Activated naive CD4-positive, alpha-beta T cell treated with anti-CD3 and anti-CD28 coated beads for 36 hours (primary cell): ENCODE measurements around the gene PPAT. TPM values are rescaled to one million over a fixed set of nuclear protein-coding genes. Genes with fewer than 3 reads are reported as not detected.
A peak's percentile ranks its signal among the peaks of the same experiment; 100 is the strongest.
"Not testable (repeated sequence)": the region's sequence is repeated elsewhere in the genome, so short reads cannot be mapped to it uniquely, and the experiment has no call there.

Experiments
- CTCF ChIA-PET: fragments of 350-600 bp; sonication (Branson Sonifier 250); formaldehyde crosslinking; loops from one replicate; lab custom pipeline; 2021; ENCODE audit warnings: antibody characterized with exemption; lab: Charles Lee
- DNase-seq: peaks from one replicate; pipeline ENCODE4 v3.0.0-alpha.2; 2020
- H3K27ac Mint-ChIP-seq: one replicate; pipeline ENCODE4 v1.8.0; 2021; ENCODE audit warnings: mild to moderate bottlenecking, mixed read lengths
- H3K27me3 Mint-ChIP-seq: one replicate; pipeline ENCODE4 v1.8.0; 2021; ENCODE audit warnings: low read depth, mixed read lengths
- H3K36me3 Mint-ChIP-seq: one replicate; pipeline ENCODE4 v1.8.0; 2021; ENCODE audit warnings: low read depth, mixed read lengths
- H3K4me1 Mint-ChIP-seq: one replicate; pipeline ENCODE4 v1.8.0; 2021; ENCODE audit warnings: low read depth, mixed read lengths
- H3K4me3 Mint-ChIP-seq: one replicate; pipeline ENCODE4 v1.8.0; 2021; ENCODE audit warnings: mild to moderate bottlenecking, moderate library complexity, mixed read lengths
- H3K9me3 Mint-ChIP-seq: one replicate; pipeline ENCODE4 v1.8.0; 2021; ENCODE audit warnings: mixed read lengths
- intact Hi-C: fragments of 100-400 bp; cut with micrococcal nuclease; formaldehyde crosslinking; loops from one replicate; pipeline ENCODE4 v1.15.1; 2023
- total RNA-seq, 2 experiments: library from RNA; stranded (reverse); gene quantifications; one replicate each; pipeline ENCODE4 v1.2.3, GENCODE V29; 2021

Gene PPAT
- 10 to 100 TPM; 35.2 to 40.6 TPM for total RNA-seq

DNA sequence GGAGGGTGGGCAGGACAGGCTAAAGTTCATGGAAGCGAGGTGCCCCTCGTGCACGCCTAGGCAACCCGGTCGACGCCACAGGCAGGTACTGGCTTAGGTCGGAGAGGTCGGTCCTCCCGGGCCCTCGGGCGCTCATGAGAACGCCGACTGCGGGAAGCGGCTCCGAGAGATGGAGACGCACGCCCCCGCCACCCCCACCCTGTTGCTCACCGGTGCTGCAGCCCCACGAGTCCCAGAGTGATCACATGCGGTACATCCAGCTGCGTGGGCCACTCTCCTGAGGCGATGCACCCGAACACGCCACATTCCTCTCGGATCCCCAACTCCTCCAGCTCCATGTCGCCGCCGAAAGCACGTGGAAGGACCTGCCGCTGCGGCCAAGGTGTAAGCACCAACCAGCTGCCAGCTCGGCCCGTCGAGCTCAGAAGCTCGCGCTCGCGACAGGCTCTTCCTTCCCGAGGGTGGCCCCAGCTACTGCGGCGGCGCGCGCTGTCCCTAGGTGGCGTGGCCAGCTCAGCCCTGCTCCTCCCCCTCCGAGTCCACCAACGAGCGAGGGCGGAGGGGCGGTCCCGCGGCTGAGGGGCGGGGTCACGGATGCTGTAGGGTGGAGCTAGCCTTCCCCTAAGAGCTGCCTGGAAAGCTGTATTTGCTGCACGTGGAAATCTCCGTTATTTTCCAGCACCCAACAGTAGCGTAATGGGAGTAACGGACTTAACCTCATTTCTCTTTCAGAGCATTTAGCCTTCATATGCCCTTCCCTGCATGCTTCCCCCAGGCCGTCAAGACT lies at the start of gene PPAT:
TSS of gene PPAT (minus strand) at position 476 of the 787 bp plus-strand sequence. CDS start at position 338, 138 bp downstream.
- peak; percentile 99 for DNase-seq
- no peaks in the 10 kb centered on the region for H3K9me3 Mint-ChIP-seq
- H3K27ac Mint-ChIP-seq = peak within 1 kb of the TSS; percentile 96
- peaks cover 31% of the 10 kb centered on the region for H3K36me3 Mint-ChIP-seq
- intact Hi-C loops = loop anchor here (1.0 to 5.0 kb wide), 7 partner anchors 32 to 1038 kb away; partner anchors contain the start of genes AASDH, CEP135, EXOC1 and SRP72
- CTCF ChIA-PET = interaction anchor here (0.6 to 2.6 kb wide), 10 partner anchors 10 to 1040 kb away, joined by 3 to 12 read pairs (median 6); partner anchors contain the start of gene AASDH
- H3K4me1 Mint-ChIP-seq = peaks cover 49% of the 10 kb centered on the region
- H3K4me3 Mint-ChIP-seq = peak within 1 kb of the TSS; percentile 98
- no peaks in the 10 kb centered on the region for H3K27me3 Mint-ChIP-seq

DNA sequence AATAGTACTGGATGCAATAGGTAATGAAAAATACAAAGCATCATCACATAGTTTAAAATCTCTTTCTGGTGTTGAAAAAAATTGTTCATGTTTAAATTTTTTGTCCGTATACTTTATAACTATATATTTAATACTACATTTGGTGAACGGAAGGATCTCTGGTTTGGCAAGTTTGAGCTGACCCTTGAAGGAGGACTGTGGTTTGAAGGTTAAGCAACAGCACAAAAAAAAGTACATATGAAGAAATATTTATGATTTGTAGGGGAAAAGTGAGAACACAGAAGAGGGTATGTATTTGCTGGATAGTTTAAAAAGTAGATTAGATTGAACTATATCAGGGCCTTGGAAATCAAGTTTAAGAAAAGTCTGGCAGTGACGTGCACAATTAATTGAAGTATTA lies 45.3 kb upstream of the PPAT start:
- H3K4me3 Mint-ChIP-seq = no peak overlapping the region
- no peaks in the 10 kb centered on the region for H3K4me1 Mint-ChIP-seq
- CTCF ChIA-PET = interaction anchor here (0.7 kb wide), 1 partner anchor 9 kb away, joined by 3 read pairs; no protein-coding TSS in a partner anchor
- no peak for DNase-seq
- intact Hi-C loops = no loop called here
- H3K36me3 Mint-ChIP-seq = peaks cover 34% of the 10 kb centered on the region
- no peak overlapping the region for H3K27ac Mint-ChIP-seq
- H3K27me3 Mint-ChIP-seq = no peaks in the 10 kb centered on the region
- no peaks in the 10 kb centered on the region for H3K9me3 Mint-ChIP-seq

DNA sequence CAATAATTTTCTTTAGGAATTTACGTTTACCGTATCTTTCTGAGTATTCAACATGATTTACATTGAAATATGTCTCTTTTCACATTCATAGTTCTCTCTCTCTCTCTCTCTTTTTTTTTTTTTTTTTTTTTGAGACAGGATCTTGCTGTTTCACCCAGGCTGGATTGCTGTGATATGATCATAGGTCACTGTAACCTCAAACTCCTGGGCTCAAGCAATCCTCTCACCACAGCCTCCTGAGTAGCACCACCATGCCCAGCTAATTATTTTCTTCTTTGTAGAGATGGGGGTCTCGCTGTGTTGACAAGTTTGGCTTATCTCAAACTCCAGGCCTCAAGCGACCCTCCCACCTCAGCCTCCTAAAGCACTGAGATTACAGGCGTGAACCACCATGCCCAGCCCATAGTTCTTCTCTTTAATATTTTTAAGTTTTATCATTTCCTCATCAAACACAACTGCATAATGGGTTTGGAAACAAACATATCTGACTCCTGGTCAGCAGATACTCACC lies 41.8 kb upstream of the PPAT start:
- H3K27me3 Mint-ChIP-seq = no peaks in the 10 kb centered on the region
- H3K4me1 Mint-ChIP-seq = no peaks in the 10 kb centered on the region
- no peaks in the 10 kb centered on the region for H3K9me3 Mint-ChIP-seq
- CTCF ChIA-PET = no interaction called here
- peaks cover 44% of the 10 kb centered on the region for H3K36me3 Mint-ChIP-seq
- H3K27ac Mint-ChIP-seq = no peak overlapping the region
- H3K4me3 Mint-ChIP-seq = no peak overlapping the region
- intact Hi-C loops = no loop called here
- DNase-seq = no peak

DNA sequence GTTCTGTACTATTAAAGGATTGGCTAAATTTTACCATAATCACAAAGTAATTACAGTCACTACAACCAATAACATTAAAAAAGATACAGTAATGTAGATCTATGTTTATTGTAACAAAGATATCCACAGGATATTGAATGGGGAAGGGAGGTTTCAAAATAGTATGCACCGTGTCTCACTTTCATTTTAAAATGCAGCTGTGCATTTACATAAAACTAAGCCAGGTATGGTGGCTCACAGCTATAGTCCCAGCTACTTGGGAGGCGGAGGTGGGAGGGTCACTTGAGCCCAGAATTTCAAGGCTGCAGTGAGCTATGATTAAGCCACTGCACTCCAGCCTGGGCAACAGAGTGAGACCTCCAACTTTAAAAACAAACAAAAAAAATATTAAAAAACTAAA lies 40.5 kb upstream of the PPAT start:
- CTCF ChIA-PET = interaction anchor here (1.2 kb wide), 1 partner anchor 11 kb away, joined by 3 read pairs; no protein-coding TSS in a partner anchor
- Mint-ChIP-seq H3K4me1 (no peaks in the 10 kb centered on the region), H3K27ac (no peak overlapping the region), H3K27me3 (no peaks in the 10 kb centered on the region), H3K4me3 (no peak overlapping the region), H3K36me3 (peaks cover 51% of the 10 kb centered on the region), H3K9me3 (no peaks in the 10 kb centered on the region)
- intact Hi-C loops = no loop called here
- DNase-seq = no peak

DNA sequence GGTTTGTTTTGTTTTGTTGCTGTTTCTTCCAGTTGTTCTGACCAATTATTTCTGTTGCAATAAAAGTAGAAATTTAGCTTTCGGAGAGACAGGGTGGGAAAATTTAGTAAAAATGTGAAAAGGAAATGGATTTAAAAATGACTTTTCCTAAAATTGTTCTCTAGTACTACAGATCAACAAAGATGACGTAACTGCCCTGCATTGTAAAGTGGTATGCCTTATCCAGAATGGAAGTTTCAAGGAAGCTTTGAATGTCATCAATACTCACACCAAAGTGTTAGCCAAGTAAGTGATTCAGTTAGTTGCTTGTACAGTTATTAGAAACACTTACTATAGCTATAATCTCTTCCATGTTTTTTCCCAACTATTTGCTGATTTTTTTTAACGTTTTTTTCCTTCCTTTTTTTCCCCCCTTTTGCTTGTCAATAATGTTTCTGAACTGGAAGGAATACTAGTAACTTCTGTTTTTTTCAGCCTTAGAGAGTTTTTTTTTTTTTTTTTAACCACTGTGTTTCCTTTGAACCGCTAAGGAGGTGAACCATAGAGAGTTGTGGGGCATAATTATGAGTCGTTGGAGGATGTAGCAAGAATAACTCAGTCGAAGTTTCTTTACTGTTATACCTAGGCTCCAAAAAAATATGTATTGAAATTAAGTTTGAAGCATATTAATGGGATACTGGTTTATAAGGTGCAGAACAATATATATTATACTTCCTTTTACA lies 34.2 kb upstream of the PPAT start:
- H3K27me3 Mint-ChIP-seq = no peaks in the 10 kb centered on the region
- DNase-seq = no peak
- CTCF ChIA-PET = interaction anchor here (1.7 kb wide), 1 partner anchor 33 kb away, joined by 6 read pairs; the partner anchor contains the start of gene PAICS
- no peak overlapping the region for H3K27ac Mint-ChIP-seq
- intact Hi-C loops = loop anchor here (5.0 to 10.0 kb wide), 2 partner anchors 185 to 522 kb away; partner anchors contain the start of gene CEP135
- H3K9me3 Mint-ChIP-seq = no peaks in the 10 kb centered on the region
- peaks cover 26% of the 10 kb centered on the region for H3K4me1 Mint-ChIP-seq
- peaks cover 47% of the 10 kb centered on the region for H3K36me3 Mint-ChIP-seq
- H3K4me3 Mint-ChIP-seq = peak overlapping the region; percentile 25

DNA sequence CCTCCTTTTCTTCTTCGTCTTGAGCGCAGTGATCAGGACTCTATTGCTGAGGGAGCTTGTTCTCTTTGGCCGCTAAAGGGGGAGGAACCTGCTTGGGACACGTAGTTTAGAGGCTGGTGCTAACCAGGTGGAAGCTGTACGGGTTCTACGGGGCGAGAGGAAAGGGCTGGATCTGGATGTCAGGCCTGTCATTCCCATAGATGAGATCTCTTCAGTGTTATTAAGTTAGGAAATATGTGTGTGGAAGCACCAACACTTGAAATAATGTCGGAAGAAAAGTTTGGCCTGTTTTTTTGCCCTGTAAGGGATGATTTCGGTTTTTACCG lies 32.6 kb upstream of the PPAT start:
- Mint-ChIP-seq H3K9me3 (no peaks in the 10 kb centered on the region), H3K27ac (peak overlapping the region; percentile 97), H3K4me1 (peaks cover 33% of the 10 kb centered on the region), H3K27me3 (no peaks in the 10 kb centered on the region), H3K36me3 (peaks cover 39% of the 10 kb centered on the region), H3K4me3 (peak overlapping the region; percentile 100)
- CTCF ChIA-PET = interaction anchor here (0.9 to 1.7 kb wide), 2 partner anchors 31 to 33 kb away, joined by 3 to 6 read pairs; partner anchors contain the start of gene PAICS
- intact Hi-C loops = loop anchor here (5.0 to 10.0 kb wide), 2 partner anchors 187 to 521 kb away; partner anchors contain the start of gene CEP135
- peak; percentile 47 for DNase-seq

DNA sequence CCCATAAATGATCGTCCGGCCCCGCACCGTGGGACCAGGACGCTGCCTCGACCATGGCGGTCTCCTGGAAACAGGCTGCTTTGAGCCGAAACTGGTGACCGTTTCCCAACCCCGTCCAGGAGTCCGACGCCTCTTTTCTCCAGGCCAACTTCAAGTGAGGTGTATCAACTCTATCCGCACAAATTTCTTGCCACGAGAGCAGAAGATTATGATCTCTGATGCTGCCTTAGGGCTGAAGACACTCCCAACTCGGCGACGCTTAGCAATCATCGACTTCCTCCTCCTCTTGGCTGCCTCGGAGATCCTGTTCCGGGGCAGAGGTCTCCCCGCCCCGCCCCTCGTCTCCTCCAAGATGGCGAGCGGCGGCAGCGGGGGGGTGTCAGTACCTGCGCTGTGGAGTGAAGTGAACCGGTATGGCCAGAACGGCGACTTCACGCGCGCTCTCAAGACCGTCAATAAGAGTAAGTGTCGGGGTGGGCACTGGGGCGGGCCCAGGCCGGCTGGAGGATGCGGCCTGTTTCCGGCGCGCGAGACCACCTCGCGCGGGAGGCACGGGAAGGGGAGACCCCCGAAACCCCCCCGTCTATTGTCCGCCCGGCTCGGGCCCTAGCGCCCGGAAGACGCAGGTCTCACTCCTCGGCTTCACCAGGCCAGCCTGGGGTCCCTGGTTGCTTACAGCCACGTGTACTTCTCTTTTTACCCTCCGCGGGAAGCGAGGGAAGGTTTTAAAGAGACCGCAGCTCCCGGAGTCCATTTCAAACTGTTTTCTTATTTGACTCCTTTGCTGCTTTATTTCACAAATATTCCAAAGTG lies 32.1 kb upstream of the PPAT start, which contains the start of gene SRP72:
TSS of gene SRP72 (plus strand) at position 334 of the 813 bp plus-strand sequence. CDS start at position 353, 19 bp downstream.
- peaks cover 38% of the 10 kb centered on the region for H3K36me3 Mint-ChIP-seq
- H3K9me3 Mint-ChIP-seq = no peaks in the 10 kb centered on the region
- peaks cover 33% of the 10 kb centered on the region for H3K4me1 Mint-ChIP-seq
- intact Hi-C loops = loop anchor here (1.0 to 10.0 kb wide), 8 partner anchors 32 to 520 kb away; partner anchors contain the start of genes AASDH, ARL9, CEP135 and POLR2B
- CTCF ChIA-PET = interaction anchor here (0.6 to 0.9 kb wide), 2 partner anchors 16 to 33 kb away, joined by 3 read pairs; no protein-coding TSS in a partner anchor
- peak; percentile 91 for DNase-seq
- H3K4me3 Mint-ChIP-seq = peak within 1 kb of the TSS; percentile 100
- H3K27ac Mint-ChIP-seq = peak within 1 kb of the TSS; percentile 97
- H3K27me3 Mint-ChIP-seq = no peaks in the 10 kb centered on the region

DNA sequence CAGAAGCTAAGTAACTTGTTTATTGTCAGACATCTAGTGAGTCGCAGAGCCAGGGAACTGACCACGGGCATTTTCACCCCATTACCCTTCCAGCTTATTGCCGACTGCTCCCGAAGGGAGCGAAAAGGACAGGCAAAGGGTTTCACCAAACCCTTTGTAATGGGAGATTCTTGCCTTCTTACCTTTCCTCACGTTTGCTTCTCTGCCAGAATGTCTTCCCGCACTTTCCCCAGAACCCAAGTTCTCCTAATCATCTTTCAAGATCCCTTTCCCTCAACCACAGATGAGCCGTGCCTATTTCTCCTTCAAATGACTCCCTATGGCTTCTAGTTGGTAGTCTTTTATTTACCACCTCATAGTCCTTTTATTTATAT lies 31.5 kb upstream of the PPAT start:
- Mint-ChIP-seq H3K27me3 (no peaks in the 10 kb centered on the region), H3K27ac (peak overlapping the region; percentile 97), H3K4me1 (peaks cover 36% of the 10 kb centered on the region), H3K9me3 (no peaks in the 10 kb centered on the region), H3K4me3 (peak overlapping the region; percentile 100), H3K36me3 (peaks cover 40% of the 10 kb centered on the region)
- DNase-seq = no peak
- CTCF ChIA-PET = interaction anchor here (0.6 kb wide), 1 partner anchor 17 kb away, joined by 3 read pairs; no protein-coding TSS in a partner anchor
- intact Hi-C loops = loop anchor here (1.0 to 10.0 kb wide), 9 partner anchors 32 to 520 kb away; partner anchors contain the start of genes AASDH, ARL9, CEP135 and POLR2B

DNA sequence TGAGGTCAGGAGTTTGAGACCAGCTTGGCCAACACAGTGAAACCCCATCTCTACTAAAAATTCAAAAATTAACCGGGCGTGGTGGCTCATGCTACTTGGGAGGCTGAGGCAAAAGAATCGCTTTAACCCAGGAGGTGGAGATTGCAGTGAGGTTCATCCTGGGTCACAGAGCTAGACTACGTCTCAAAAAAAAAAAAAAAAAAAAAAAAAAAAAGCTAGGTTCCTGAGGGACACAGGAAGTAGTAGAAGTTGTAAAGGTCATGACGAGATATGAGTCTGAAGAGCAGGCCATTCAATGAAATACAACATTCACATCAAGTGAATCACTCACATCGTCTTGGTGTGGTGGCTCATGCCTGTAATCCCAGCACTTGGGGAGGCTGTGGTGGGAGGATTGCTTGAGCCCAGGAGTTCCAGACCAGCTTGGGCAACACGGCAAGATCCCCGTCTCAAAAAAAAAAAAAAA lies 30.9 kb upstream of the PPAT start:
- CTCF ChIA-PET = interaction anchor here (0.6 to 1.0 kb wide), 2 partner anchors 17 to 79 kb away, joined by 3 read pairs; partner anchors contain the start of gene AASDH
- intact Hi-C loops = loop anchor here (1.0 to 10.0 kb wide), 5 partner anchors 38 to 519 kb away; partner anchors contain the start of genes ARL9, CEP135 and POLR2B
- H3K27me3 Mint-ChIP-seq, H3K9me3 Mint-ChIP-seq: not testable (repeated sequence)
- DNase-seq = peak; percentile 30
- Mint-ChIP-seq H3K27ac (peak overlapping the region; percentile 97), H3K4me1 (peaks cover 36% of the 10 kb centered on the region), H3K4me3 (peak overlapping the region; percentile 100), H3K36me3 (peaks cover 36% of the 10 kb centered on the region)

DNA sequence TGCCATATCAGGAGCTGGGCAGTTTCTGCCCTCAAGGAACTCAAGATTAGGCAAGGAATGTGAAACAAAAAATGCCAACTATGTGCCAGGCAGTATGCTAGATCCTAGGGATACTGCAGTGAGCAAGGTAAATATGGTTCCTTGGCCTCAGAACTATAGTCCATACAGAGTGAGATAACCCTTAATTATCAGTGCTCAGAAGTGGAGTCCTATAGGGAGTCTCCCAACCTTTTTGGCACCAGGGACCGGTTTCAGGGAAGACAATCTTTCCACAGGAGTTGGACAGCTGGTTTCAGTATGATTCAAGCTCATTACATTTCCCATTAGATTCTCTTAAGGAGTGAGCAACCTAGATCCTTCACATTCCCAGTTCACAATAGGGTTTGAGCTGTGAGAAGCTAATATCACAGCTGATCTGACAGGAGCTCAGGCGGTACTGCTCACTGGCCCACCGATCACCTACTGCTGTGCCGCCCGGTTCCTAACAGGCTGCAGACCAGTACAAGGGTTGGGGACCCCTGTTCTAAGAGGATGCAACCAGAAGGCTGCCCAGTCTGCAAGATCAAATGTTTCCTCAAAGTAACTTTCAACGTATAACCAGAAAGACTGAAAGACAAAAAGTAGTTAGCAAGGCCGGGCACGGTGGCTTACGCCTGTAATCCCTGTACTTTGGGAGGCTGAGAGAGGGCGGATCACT lies 30.3 kb upstream of the PPAT start:
- peaks cover 39% of the 10 kb centered on the region for H3K36me3 Mint-ChIP-seq

More for the DNA sequence above, 30.3 kb upstream of the PPAT start:
- DNase-seq = no peak
- peaks cover 38% of the 10 kb centered on the region for H3K4me1 Mint-ChIP-seq
- H3K27me3 Mint-ChIP-seq = no peaks in the 10 kb centered on the region
- H3K9me3 Mint-ChIP-seq = no peaks in the 10 kb centered on the region
- H3K27ac Mint-ChIP-seq = peak overlapping the region; percentile 24
- CTCF ChIA-PET = interaction anchor here (1.0 to 1.3 kb wide), 3 partner anchors 9 to 78 kb away, joined by 3 to 4 read pairs (median 3); partner anchors contain the start of gene AASDH
- intact Hi-C loops = loop anchor here (1.0 to 10.0 kb wide), 5 partner anchors 39 to 518 kb away; partner anchors contain the start of genes ARL9, CEP135 and POLR2B
- H3K4me3 Mint-ChIP-seq = peak overlapping the region; percentile 100
